ENCODE measurements around the gene TIAL1. TPM values are rescaled to one million over a fixed set of nuclear protein-coding genes. Genes with fewer than 3 reads are reported as not detected.

The TIAL1 gene
- total RNA-seq, 1 donor from 2014 or later: 132 TPM

DNA sequence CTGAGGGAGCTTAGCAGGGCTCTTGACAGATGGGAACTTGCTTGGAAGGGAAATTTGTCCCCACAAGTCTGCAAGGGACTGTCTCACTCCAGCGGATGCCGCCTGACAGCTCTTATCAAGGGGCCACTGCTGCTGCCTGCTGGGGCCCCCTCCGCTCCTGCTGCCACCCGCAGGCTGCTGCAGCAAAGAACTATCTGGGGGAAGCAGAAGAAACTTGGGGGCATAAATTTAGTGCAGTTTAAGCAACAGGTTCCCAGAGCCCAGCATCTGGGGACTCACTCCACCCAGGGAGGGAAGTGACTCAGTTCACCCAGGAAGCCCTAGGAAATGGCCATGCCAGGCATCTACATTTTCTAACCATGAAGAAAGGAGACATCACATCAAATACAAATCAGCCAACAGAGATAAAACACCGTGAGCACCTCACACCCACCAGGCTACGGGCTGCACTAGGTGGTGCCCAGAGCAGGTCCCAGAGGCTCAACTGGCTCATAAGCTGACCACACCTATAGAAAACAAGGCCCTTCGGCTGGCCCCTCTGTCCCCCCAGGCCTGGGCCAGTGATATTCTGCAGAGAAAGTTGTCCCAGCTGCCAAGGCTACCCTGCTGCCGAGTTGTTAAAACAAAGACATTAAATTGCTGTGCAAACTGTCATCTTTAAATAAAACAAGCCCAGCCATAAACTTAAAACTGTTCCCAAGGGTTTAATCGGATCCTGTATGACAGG lies 58.0 kb downstream of the TIAL1 start:
- H3K4me3 Mint-ChIP-seq (ENCODE audit: unreplicated experiment): no peak overlapping the region
- H3K27me3 Mint-ChIP-seq (ENCODE audit: low read depth): no peaks in the 10 kb centered on the region
- H3K9me3 Mint-ChIP-seq (ENCODE audit: low read depth): no peaks in the 10 kb centered on the region

DNA sequence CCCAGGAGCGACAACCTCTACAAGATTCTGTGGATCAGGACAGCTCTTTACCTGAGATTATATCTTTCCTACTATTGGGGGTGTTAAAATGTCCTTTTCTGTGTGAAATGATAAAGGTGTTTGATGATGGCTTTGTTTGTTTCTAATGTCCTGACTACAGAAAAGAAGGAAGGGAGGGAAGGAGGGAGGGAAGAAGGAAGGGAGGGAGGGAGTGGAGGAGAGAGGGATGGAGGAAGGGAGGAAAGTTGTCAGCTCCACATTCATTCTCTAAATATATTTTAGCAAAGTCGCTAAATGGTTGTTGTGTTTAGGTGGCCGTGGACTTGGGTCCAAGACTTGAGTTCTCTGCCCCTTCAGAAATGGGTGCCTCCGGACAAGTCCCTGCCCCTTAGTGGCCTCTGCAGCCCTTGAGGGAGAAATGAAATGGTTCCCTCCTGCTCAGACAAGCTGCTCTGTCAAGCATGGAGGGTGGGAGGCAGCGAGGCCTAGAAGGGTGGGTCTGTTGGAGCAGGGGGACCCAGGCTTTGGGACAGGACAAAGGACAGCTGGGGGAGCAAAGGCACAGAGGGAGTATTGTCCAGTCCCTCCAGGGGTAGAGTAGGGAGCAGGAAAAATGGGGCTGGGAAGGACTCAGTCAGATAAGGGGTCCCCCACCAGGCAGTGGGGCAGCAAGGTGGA lies 58.7 kb downstream of the TIAL1 start:
- H3K4me3 Mint-ChIP-seq (ENCODE audit: unreplicated experiment): no peak overlapping the region
- peaks cover 28% of the 10 kb centered on the region for H3K4me1 Mint-ChIP-seq (ENCODE audit: low read depth)
- DNase-seq (ENCODE audit: low spot score): no peak
- no peak for TF ChIP-seq CTCF (IDR thresholded peaks at IDR 0.05)
- no peaks in the 10 kb centered on the region for H3K9me3 Mint-ChIP-seq (ENCODE audit: low read depth)
- H3K27me3 Mint-ChIP-seq (ENCODE audit: low read depth): no peaks in the 10 kb centered on the region
- no peaks in the 10 kb centered on the region for H3K36me3 Mint-ChIP-seq (ENCODE audit: low read depth)
- H3K27ac Mint-ChIP-seq (ENCODE audit: unreplicated experiment): no peak overlapping the region

More for the DNA sequence above, 58.0 kb downstream of the TIAL1 start:
- Mint-ChIP-seq H3K4me1 (ENCODE audit: low read depth) (peaks cover 33% of the 10 kb centered on the region), H3K36me3 (ENCODE audit: low read depth) (no peaks in the 10 kb centered on the region), H3K27ac (ENCODE audit: unreplicated experiment) (no peak overlapping the region)
- DNase-seq (ENCODE audit: low spot score): no peak
- no peak for TF ChIP-seq CTCF (IDR thresholded peaks at IDR 0.05)

DNA sequence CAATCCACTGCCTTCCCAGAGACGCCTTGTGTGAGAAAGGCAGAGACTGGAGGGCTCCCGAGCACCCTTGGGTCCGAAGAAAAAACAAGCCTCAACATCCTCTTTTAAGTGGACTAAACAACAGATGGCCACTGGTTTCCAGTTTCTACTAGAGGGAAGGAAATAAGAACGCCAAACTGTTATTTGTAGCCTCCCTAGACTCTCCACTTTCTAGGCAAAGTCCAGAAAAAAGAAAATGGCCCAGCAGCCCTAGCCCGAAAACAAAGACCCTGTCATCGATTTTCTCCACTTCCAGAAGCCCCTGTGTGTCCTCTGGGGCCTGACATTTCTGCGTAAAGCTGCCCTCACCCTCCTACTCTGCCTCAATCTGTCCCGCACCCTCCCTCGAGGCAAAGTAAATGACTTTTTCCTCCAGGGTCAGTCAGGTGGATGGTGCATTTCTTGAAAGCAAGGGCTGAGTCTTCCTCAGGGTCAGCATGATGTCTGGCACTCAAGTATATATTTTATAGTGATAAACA lies 60.2 kb downstream of the TIAL1 start:
- no peaks in the 10 kb centered on the region for H3K36me3 Mint-ChIP-seq (ENCODE audit: low read depth)
- no peak for TF ChIP-seq CTCF (IDR thresholded peaks at IDR 0.05)
- H3K27me3 Mint-ChIP-seq (ENCODE audit: low read depth): no peaks in the 10 kb centered on the region
- no peak overlapping the region for H3K27ac Mint-ChIP-seq (ENCODE audit: unreplicated experiment)
- no peak overlapping the region for H3K4me3 Mint-ChIP-seq (ENCODE audit: unreplicated experiment)
- DNase-seq (ENCODE audit: low spot score): no peak
- peaks cover 27% of the 10 kb centered on the region for H3K4me1 Mint-ChIP-seq (ENCODE audit: low read depth)
- H3K9me3 Mint-ChIP-seq (ENCODE audit: low read depth): no peaks in the 10 kb centered on the region

- DNase-seq (ENCODE audit: low spot score): peak; percentile 75
- Mint-ChIP-seq H3K4me1 (ENCODE audit: low read depth) (peaks cover 26% of the 10 kb centered on the region), H3K27me3 (ENCODE audit: low read depth) (no peaks in the 10 kb centered on the region), H3K9me3 (ENCODE audit: low read depth) (no peaks in the 10 kb centered on the region), H3K4me3 (ENCODE audit: unreplicated experiment) (no peak overlapping the region), H3K27ac (ENCODE audit: unreplicated experiment) (no peak overlapping the region), H3K36me3 (ENCODE audit: low read depth) (no peaks in the 10 kb centered on the region)
- TF ChIP-seq CTCF (IDR thresholded peaks at IDR 0.05): no peak
Measured at GRCh38 chr10:119535837-119536507, 60.8 kb downstream of the TIAL1 start.

GRCh38 chr10:119535305-119535704 lies 61.5 kb downstream of the TIAL1 start:
- Mint-ChIP-seq H3K27ac (ENCODE audit: unreplicated experiment) (no peak overlapping the region), H3K4me3 (ENCODE audit: unreplicated experiment) (no peak overlapping the region), H3K9me3 (ENCODE audit: low read depth) (no peaks in the 10 kb centered on the region), H3K4me1 (ENCODE audit: low read depth) (peaks cover 22% of the 10 kb centered on the region), H3K27me3 (ENCODE audit: low read depth) (no peaks in the 10 kb centered on the region), H3K36me3 (ENCODE audit: low read depth) (no peaks in the 10 kb centered on the region)
- no peak for TF ChIP-seq CTCF (IDR thresholded peaks at IDR 0.05)
- DNase-seq (ENCODE audit: low spot score): no peak

Data from chondrocyte (in vitro differentiated cells).